Medulla oblongata (tissue), 1 donor: ENCODE data around the gene TPSAB1.
"Not testable (repeated sequence)": the region's sequence is repeated elsewhere in the genome, so short reads cannot be mapped to it uniquely, and the experiment has no call there.

Source experiments
- DNase-seq: peaks from one replicate; pipeline ENCODE4 v3.0.0-alpha.2; 2015; ENCODE audit errors: extremely low spot score

The TPSAB1 gene

GRCh38 chr16:1247903-1248537 lies 7.5 kb downstream of the TPSAB1 start:
- DNase-seq: not testable (repeated sequence)

DNA sequence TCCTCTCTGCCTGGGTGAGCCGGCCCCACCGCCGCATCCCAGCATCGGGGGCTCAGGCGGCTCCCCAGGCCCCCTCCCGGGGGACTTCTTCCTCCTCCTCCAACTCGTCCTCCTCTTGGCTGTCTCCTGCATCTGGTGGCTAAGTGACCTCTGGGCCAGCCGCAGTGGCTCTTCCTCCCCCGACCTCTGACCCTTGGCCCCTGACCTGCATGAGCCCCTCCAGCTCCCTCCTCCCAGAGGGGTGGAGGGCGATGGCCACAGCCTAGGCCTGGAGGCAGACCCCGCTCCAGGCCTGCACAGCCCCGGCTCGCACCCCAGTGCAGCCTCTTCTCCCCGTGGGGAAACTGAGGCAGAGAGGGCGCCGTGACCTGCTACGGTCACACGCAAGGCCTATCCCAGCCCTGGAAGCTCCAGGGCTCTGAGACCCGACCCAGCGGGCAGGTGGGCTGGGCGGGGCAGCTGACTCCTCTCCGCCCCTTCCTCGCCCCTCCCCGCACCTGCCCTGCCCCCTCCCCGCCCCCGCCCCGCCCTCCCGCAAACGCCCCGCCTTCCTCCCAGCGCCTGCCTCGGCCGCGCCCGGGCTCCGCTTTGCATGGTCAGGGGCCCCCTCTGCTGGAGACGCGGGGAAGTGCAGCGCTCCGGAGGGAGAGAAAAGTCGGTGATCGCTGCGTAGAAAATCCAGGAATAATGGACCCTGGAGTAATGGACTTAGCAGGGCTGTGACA lies 8.7 kb downstream of the TPSAB1 start:
- DNase-seq: not testable (repeated sequence)

DNA sequence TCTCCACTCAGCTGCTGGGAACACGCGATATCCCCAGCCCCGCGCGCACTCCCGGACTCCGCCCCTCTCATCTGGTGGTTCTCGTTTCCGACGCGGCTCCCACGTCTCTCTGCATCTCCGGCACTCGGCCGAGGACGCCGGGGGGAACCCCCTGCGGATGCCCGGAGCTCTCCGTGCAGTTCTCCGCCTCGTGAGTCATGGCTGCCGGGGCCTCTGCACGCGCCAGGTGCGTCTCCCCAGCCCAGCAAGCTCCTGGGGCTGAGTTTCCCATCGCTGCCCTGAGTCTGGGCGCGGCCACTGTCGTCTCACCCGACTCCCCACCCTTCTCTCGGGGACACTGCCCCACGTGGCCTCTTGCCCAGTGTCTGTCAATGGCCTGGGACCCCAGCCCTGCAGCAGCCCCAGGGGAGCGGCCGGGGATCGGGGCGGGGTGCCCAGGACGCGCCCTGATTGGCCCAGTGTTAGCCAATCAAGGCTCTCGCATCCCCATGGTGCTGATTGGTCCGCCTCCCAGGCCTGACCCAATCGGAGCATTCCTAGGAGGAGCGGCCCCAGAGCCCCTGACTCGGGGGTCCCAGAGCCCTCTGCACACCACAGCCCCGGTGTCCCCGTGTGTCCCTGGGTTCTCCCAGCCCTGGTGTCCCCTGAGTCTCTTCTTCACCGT lies 13.3 kb downstream of the TPSAB1 start:
- DNase-seq: not testable (repeated sequence)

DNA sequence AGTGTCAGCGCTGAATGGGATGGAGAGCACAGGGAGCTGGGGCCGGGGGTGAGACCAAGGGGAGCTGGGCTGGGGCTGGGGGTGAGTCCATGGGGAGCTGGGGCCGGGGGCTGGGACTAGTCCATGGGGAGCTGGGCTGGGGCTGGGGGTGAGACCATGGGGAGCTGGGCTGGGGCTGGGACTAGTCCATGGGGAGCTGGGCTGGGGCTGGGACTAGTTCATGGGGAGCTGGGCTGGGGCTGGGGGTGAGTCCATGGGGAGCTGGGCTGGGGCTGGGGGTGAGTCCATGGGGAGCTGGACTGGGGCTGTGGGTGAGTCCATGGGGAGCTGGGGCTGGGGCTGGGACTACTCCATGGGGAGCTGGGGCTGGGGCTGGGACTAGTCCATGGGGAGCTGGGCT lies 14.3 kb downstream of the TPSAB1 start:
- not testable (repeated sequence) for DNase-seq

GRCh38 chr16:1255276-1256122 lies 15.0 kb downstream of the TPSAB1 start, which contains the start of gene TPSD1:
Gene TPSD1, plus strand, starts transcription at chr16:1256069. Its CDS starts 212 bp downstream, at chr16:1256281.
- not testable (repeated sequence) for DNase-seq

GRCh38 chr16:1256296-1256873 lies 15.9 kb downstream of the TPSAB1 start:
- DNase-seq: not testable (repeated sequence)

DNA sequence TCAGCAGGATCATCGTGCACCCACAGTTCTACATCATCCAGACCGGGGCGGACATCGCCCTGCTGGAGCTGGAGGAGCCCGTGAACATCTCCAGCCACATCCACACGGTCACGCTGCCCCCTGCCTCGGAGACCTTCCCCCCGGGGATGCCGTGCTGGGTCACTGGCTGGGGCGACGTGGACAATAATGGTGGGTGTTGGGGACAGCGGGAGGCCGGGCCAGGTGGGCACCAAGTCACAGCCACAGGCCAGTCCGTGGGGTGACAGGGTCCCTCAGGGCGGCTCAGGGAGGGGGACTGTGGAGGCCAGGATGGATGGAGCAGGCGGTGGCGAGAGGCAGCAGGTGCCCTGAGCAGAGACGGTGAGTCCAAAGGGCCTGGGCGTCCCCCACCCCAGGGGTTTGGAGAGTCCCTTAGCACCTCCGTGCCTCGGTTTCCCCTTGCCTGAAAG lies 16.4 kb downstream of the TPSAB1 start:
- DNase-seq: no peak

DNA sequence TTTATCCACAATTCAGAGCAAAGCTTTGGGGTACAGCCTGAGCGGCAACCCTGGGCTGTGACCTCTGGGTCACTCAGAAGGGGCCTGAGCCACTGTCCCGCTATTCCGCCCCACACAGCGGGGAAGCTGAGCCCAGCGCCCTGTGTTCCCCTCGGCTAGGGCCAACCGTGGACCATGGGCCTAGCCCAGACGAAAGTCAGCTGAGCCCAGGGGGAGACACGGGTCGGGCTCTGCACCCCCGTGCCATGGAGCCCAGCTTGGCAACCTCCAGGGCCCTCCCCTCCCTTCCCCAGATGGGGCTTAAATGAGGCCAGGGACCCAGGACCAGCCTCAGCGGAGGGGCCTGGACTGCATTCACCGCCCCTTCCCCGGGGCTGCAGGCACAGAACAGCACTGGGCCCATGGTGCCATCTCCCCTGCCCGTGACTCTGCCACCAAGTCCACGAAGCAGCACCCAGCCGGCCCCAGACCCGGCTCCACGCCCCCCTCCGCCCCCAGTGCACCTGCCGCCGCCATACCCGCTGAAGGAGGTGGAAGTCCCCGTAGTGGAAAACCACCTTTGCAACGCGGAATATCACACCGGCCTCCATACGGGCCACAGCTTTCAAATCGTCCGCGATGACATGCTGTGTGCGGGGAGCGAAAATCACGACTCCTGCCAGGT lies 17.2 kb downstream of the TPSAB1 start:
- no peak for DNase-seq

DNA sequence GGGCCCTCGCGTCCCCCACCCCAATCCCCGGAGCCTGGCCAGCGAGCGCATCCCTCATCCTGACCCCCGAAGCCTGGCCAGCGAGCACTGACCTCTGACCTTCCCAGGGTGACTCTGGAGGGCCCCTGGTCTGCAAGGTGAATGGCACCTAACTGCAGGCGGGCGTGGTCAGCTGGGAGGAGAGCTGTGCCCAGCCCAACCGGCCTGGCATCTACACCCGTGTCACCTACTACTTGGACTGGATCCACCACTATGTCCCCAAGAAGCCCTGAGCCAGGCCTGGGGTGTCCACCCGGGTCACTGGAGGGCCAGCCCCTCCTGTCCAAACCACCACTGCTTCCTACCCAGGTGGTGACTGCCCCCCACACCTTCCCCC lies 17.7 kb downstream of the TPSAB1 start:
- DNase-seq: no peak

GRCh38 chr16:1258906-1259759 lies 18.6 kb downstream of the TPSAB1 start:
- no peak for DNase-seq

DNA sequence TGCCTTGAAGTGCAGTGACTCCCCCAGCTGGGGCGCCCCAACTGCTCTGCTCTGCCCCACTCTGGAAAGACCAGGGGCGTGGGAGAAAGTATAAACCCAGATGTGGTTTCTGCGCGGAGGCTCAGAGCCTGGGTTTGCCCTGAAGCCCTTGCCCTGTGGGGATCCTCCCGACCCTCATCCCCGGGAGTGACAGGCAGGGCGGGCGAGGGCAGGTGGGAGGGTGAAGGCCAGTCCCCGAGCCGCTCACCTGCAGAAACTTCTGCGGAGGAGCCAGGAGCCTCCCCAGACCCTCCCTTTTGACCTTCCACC lies 19.2 kb downstream of the TPSAB1 start:
- DNase-seq: no peak

- DNase-seq: no peak
Observed at GRCh38 chr16:1260101-1260680, 19.7 kb downstream of the TPSAB1 start.

DNA sequence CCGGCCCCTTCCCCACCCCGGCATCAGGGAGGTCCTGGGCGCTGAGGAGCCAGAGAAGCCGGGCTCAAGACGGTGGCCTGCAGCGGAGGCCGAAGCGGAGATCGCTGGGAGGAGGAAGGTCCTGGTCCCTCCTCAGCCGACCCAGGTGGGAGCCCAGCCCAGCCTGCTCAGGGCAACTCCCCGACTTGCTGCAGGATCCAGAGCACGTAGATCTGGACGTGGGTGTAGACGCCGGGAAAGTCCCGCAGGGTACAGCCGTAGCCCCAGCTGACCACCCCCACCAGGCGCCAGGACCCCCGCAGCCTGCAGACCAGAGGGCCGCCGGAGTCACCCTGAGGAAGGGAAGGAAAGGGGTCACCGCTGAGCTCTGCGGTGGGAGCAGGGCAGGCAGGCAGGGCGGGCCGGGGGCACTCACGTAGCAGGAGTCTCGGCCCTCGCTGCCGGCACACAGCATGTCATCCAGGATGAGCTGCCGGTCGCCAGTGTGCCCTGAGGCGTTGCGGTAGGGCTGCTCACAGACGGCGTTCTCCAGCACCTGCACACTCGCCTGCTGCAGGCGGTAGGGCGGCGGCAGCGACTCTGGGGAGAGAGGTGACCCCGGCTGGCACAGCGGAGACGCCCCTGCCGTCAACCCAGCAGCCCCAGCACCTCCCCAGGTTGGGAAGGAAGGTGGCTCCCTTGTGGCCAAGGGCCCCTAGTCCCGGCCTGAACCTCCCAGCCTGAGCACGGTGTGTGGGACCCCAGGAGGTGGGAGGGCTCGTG lies 20.8 kb downstream of the TPSAB1 start:
- no peak for DNase-seq

DNA sequence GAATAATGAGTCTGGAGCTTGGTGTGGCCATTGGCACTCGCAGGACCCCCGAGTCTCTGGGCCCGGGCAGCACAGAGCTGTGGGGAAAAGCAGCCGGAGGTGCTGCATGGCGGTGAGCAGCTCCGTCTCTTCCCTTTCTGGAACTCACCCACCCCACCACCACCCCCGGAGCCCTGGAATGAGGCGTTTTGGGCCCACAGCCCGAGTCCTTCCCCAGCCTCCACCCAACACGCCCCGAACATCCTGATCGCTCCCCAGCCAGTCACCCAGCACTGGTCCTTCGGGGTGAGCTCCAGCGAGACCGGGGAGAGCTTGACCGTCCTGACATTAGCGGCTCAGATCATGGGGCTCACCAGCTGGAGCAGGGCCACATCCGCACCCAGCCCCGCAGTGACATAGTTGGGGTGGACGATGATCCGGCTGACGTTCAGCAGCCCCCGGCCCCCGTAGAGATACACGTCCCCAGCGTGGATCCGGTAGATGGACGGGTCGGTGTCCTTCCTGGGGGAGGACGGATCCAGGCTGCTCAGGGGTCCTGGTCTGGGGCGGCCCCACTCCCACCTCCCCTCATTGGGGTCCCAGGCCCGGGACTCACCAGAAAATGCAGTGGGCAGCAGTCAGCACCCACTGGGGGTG lies 21.8 kb downstream of the TPSAB1 start:
- no peak for DNase-seq

DNA sequence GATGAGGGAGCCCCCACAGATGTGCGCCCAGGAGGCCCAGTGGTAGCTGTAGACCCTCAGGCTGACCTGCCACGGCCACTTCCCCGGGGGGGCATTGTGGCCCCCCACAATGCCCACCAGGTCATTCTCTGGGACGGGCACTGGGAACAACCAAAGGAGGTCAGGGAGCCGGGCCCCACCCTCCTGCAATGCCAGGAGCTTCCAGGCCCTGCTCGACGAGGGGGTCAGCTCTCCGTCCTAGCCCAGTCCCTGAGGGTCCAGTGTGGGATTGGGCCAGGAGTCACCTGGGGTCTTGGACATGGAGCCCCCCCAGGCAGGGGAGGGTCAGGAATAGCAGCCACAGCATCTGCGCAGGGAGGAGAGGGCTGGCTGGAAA lies 22.3 kb downstream of the TPSAB1 start:
- DNase-seq: no peak

DNA sequence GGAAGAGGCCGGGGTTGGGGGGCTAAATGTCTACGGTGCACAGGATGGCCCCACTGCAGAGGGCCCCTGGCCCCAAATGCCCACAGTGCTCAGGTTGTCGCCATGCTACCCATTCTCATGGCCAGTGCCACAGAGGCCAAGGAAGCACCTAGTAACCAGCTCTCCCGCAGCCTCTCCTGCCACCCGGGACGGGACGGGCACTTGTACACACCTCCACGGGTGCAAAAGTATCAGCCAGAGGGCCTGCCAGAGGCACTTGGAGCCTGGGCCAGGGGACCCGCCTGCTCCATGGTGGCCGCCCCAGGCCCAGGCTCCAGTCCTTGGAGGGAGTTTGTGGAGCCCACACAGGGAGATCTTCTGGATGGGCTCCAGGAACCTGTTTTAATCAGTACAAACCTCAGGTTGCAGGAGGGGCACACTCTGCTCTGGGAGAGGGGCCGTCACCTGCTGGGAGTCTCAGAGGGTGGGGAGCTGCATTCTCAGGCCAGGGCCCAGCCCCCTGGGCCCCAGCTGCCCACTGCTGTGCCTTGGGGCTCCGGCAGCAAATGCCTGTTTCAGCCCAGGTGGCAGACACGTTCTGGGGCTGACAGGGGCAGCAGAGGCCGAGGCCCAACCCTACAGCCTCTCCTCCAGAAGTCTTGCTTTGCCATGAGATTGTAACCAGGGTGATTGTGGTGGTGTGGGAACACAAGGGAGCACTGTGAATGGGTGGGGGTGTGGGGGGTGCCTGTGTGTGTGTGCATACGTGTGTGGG lies 23.3 kb downstream of the TPSAB1 start:
- no peak for DNase-seq

DNA sequence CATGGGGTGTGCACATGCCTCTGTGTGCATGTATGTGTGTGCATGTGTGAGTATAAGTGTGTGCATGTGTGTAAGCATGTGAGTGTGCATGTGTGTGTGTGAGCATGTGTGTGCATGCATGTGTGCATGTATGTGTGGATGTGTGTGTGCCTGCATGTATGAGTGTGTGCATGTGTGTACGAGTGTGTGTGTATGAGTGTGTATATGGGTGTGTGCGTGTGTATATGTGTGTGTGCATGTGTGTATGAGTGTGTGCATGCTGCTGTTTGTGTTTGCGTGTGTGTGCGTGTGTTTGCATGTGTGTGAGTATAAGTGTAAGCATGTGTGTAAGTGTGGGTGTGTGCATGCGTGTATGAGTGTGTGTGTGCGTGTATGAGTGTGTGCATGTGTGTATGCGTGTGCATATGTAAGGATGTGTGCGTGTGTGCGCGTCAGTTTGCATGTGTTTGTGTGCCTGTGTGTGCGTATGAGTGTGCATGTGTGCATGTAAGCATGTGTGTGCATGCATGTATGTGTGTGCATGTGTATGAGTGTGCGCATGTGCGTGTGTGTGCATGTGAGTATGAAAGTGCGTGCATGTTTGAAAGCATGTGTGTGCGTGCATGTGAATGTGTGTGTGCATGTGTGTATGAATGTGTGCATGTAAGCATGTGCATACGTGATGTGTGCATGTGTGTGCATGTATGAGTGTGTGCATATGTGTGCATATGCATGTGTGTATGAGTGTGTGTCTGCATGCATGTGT lies 24.0 kb downstream of the TPSAB1 start:
- no peak for DNase-seq
